HPDE6-E6E7 (cell line): ENCODE measurements around the gene PAX7.
"Not testable (repeated sequence)": the region's sequence is repeated elsewhere in the genome, so short reads cannot be mapped to it uniquely, and the experiment has no call there.

ENCODE experiments used
- DNase-seq: peaks from one replicate; pipeline ENCODE4 v3.0.0; 2011; ENCODE audit warnings: missing footprints; ENCODE audit errors: extremely low spot score

Gene PAX7

GRCh38 chr1:18658831-18659230, 28.2 kb downstream of the PAX7 start:
- DNase-seq: no peak

- no peak for DNase-seq
Observed at GRCh38 chr1:18661404-18662285, 31.0 kb downstream of the PAX7 start.

DNA sequence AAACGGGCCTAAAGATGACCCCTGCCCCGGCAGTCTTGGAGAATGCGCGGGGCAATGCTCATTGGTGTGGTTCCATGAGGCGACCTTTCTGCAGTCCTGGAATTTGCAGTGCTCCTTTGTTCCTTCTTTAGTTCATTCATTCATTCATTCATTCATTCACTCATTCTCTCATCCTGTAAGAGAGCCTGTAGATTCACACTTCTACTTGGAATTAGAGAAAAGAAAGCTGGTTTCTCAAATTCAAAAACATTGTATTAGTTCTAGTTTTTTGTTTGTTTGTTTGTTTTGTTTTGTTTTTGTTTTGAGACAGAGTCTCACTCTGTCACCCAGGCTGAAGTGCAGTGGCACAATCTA, 31.6 kb downstream of the PAX7 start:
- DNase-seq: no peak

GRCh38 chr1:18666317-18666920, 35.8 kb downstream of the PAX7 start:
- peak; percentile 50 for DNase-seq

DNA sequence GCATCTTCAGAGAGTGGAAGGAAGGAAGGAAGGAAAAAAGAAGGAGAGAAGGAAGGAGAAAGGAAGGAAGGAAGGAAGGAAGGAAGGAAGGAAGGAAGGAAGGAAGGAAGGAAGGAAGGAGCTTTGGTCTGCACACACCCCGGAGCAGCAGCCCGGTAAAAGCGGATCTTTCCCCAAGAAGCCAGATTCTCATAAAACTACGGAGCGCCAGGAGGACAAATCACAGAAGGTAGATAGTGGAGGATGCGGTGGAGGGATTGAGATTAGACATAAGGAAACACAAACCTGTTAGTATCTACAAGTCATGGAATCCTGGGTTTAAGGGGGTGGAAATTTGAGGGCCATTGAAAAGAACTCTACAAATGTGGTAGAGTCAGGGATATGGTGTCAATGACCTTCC, 36.7 kb downstream of the PAX7 start:
- DNase-seq: no peak

GRCh38 chr1:18668046-18668445, 37.4 kb downstream of the PAX7 start:
- DNase-seq: no peak

- DNase-seq: peak; percentile 98
Observed at GRCh38 chr1:18668750-18669404, 38.2 kb downstream of the PAX7 start.

GRCh38 chr1:18670121-18670867, 39.6 kb downstream of the PAX7 start:
- DNase-seq: no peak

GRCh38 chr1:18670868-18671225, 40.2 kb downstream of the PAX7 start:
- DNase-seq: no peak

GRCh38 chr1:18673976-18674375, 43.3 kb downstream of the PAX7 start:
- DNase-seq: no peak

- no peak for DNase-seq
Observed at GRCh38 chr1:18676332-18676781, 45.7 kb downstream of the PAX7 start.

DNA sequence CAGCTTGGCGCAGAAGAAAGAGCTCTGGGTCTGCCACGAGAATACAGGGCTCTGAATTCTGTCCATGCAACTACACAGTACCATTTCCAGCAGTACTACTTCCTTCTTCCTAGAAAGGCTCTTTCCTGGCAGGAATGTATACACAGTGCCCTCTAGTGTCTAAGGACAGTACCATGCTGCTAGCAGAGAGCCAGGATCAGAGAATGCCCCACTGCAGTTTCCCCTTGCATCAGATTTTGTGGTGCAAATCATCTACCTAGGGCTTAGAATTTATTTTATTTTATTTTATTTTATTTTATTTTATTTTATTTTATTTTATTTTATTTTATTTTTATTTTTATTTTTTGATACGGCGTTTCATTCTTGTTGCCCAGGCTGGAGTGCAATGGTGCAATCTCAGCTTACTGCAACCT, 50.8 kb downstream of the PAX7 start:
- DNase-seq: peak; percentile 78

GRCh38 chr1:18682375-18682774, 51.7 kb downstream of the PAX7 start:
- no peak for DNase-seq

DNA sequence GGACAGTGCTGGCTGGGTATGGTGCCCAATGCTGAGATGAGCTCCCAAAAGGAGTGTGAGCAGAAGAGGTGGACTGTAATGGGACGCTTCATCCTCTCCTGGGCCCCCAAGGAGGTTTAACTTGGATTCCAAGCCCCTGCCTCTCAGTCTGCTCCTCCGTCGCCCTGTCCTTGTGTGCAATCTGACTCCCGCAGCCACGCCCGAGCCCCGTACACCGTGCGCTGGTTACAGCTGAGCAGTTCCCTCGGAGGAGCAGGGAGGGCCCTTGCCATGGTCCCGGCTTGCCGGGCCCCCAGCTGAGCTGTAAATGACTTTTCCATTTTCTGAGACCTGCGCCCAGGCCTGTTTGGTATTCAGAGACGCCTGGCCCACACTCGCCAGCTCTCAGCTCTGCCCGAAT, 53.7 kb downstream of the PAX7 start:
- no peak for DNase-seq

DNA sequence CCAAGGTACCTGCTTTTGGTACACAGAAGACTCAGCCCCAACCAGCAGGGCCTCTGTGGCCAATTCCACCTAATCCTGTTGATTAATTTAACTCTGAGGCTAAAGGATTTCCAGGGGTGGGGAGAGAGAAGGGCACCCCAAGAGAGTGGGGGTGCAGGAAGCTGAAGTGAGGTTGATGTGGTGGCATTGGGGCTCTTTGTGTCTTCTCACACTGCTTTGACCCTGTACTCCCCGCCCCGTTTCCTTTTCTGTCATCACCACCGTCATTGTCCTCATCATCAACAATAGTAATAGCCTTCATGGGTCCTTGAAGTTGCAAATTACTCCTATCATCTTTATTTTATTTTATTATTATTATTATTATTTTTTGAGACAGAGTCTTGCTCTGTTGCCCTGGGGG, 55.9 kb downstream of the PAX7 start:
- no peak for DNase-seq

DNA sequence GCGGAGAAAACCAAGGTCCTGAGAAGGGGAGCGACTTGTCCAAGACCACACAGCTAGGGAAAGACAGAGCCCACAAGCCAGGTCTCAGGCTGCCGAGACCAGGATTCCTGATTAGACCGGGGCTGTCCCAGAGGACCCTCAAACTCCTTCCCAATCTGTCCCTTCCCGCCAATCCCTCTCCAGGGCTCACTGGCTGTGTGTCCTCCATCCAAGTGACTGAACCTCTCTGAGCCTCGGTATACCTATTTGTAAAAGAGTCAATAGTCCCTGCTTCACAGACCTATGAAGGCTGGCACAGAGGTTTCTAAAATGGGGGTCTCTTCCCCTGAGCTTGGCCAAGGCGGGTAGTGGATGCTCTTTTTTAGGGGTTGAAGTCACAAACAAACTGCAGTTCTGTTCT, 56.6 kb downstream of the PAX7 start:
- no peak for DNase-seq

- no peak for DNase-seq
Observed at GRCh38 chr1:18691648-18692047, 61.0 kb downstream of the PAX7 start.

DNA sequence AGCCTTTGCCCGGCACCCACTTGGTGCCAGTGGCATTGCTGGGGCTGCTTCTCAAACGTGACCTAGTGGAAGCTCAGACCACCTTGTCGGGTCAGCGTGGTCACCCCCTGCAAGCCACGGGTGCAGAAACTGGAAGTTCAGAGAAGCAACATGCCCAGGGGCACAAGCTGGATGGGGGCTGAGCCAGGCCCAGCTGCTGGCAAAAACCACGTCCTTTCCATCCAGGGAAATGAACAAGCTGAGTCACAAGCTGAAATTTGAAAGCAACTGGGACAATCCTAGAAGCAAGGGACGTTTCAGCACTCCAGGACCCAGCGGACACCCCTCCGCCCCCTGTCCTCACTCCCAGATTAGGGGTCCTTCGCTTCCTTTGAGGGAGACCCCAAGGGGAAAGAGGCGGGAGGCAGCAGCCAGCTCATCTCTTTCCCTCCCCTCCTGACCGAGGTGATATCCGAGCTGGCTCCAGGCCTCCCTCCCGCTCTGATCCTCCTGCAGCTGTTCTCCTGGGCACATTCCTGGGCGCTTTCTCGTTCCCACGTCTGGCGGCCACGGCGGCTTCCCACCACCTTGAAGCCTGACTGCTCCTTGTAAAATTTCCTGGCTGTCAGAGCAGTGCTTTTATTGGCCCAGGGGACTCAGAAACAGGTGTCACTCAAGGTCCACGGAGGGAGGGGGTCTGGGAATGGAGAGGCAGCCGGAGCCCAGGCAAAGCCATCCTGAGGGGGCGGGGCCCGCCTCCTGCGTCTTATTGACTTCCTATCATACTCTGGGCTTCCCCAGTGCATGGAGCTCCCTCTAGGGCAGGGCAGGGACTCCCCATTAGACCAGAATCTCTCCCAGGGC, 62.8 kb downstream of the PAX7 start:
- no peak for DNase-seq

GRCh38 chr1:18694289-18694688, 63.6 kb downstream of the PAX7 start:
- not testable (repeated sequence) for DNase-seq

DNA sequence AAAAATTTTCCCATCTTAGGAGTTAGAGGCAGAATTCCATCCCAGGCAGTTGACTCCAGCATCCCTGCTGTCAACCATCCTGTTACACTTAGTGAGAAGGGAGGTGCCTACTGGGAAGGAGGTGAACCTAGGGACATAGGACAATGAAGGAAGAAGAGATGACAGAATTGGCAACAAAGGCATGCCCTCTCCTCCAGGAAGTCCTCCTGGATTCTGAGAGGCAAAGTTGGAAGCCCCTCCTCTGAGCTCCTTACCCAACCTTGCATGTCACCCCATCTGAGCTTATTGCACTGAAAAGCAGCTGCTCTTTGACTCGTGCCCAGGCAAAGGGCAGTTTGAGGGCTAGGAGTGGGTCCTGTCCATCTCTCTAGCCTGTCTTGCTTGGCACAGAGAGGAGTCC, 66.9 kb downstream of the PAX7 start:
- no peak for DNase-seq

GRCh38 chr1:18700530-18700929, 69.9 kb downstream of the PAX7 start:
- no peak for DNase-seq
